Ectodermal cell (in vitro differentiated cells): Measurements from ENCODE around the gene ABTB2.

Source experiments
- H3K27ac ChIP-seq: 2 replicates; pipeline ENCODE4 v1.7.0; 2013; ENCODE audit warnings: mild to moderate bottlenecking, low read depth, low read length; ENCODE audit not compliant: insufficient read depth, poor library complexity, severe bottlenecking
- H3K27me3 ChIP-seq: 2 replicates; pipeline ENCODE4 v1.7.0; 2013; ENCODE audit warnings: mild to moderate bottlenecking, low read length; ENCODE audit not compliant: insufficient read depth, control insufficient read depth, poor library complexity, severe bottlenecking
- H3K36me3 ChIP-seq: one replicate; pipeline ENCODE4 v1.7.0; 2013; ENCODE audit warnings: low read length; ENCODE audit not compliant: control insufficient read depth, insufficient read depth
- H3K4me1 ChIP-seq: one replicate; pipeline ENCODE4 v1.7.0; 2013; ENCODE audit warnings: low read length; ENCODE audit not compliant: control insufficient read depth, insufficient read depth
- H3K4me3 ChIP-seq: 2 replicates; pipeline ENCODE4 v1.7.0; 2013; ENCODE audit warnings: low read depth, low read length, control low read depth; ENCODE audit not compliant: insufficient read depth
- H3K9me3 ChIP-seq: 2 replicates; pipeline ENCODE4 v1.7.0; 2013; ENCODE audit warnings: mild to moderate bottlenecking, low read length, moderate library complexity; ENCODE audit not compliant: control insufficient read depth
- WGBS, 2 experiments: methylation state at CpG; one replicate each; pipeline ENCODE4 v1.1.7; 2013; ENCODE audit warnings: missing lambda C conversion rate in 2 of 2; 5-methylcytosine and 5-hydroxymethylcytosine counted together

The ABTB2 gene

DNA sequence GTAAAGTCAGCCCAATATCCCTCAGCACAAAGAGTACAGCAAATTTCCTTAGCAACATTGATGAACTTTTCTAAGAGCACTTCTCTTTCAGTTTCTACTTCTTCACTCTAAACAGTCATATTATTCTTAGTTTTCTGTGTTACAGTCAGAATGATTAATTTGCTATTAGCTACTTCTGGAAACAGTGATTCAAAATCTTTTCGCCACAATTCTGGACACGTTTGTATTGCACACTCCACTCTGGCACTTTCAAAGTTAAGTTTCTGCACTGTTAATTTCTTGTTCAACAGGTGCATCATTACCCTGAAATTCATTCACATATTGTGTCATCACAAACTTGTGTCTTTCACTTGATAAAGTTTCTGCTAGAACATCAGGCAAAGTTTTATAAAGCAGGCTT is 22.5 kb downstream of the ABTB2 start:
- no peaks in the 10 kb centered on the region for H3K36me3 ChIP-seq
- no peaks in the 10 kb centered on the region for H3K9me3 ChIP-seq
- 93% methylated on average over 2 of the region's 2 CpGs for WGBS, 2 experiments
- no peak overlapping the region for H3K4me3 ChIP-seq
- H3K27me3 ChIP-seq, result no peaks in the 10 kb centered on the region
- H3K4me1 ChIP-seq, result no peaks in the 10 kb centered on the region
- H3K27ac ChIP-seq, result no peak overlapping the region

DNA sequence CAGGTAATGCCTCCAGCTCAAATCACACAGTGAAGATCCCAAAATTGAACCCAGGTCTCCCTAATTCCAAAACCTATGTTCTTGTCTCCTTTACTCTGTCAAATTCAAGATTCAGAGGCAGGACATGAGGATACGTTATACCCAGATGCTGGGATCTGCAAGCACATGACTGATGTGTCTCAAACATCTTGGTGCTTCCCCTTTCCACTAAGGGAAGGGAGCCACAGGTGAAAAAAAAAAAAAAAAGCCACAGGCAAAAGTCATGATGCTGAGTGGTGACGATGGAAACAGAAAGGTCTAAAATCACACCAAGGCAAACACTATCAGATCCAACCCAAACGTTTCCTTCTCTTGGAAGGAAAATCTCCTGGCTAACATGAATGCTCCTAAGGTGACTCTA is 24.0 kb downstream of the ABTB2 start:
- Histone ChIP-seq H3K4me3 (no peak overlapping the region), H3K9me3 (no peaks in the 10 kb centered on the region), H3K4me1 (no peaks in the 10 kb centered on the region), H3K27me3 (no peaks in the 10 kb centered on the region), H3K36me3 (no peaks in the 10 kb centered on the region), H3K27ac (no peak overlapping the region)
- 89 to 90% methylated on average over 3 of the region's 3 CpGs for WGBS, 2 experiments

GRCh38 chr11:34332524-34332923 is 25.3 kb downstream of the ABTB2 start:
- Histone ChIP-seq H3K36me3 (no peaks in the 10 kb centered on the region), H3K4me1 (no peaks in the 10 kb centered on the region), H3K4me3 (no peak overlapping the region), H3K9me3 (no peaks in the 10 kb centered on the region), H3K27me3 (no peaks in the 10 kb centered on the region), H3K27ac (no peak overlapping the region)
- 78% methylated on average over 3 of the region's 3 CpGs for WGBS, 2 experiments

- H3K9me3 ChIP-seq, result no peaks in the 10 kb centered on the region
- no peaks in the 10 kb centered on the region for H3K36me3 ChIP-seq
- WGBS, 2 experiments, result 93 to 97% methylated on average over 3 of the region's 3 CpGs
- H3K27ac ChIP-seq, result no peak overlapping the region
- H3K4me3 ChIP-seq, result no peak overlapping the region
- H3K4me1 ChIP-seq, result no peaks in the 10 kb centered on the region
- H3K27me3 ChIP-seq, result no peaks in the 10 kb centered on the region
These were observed 26.1 kb downstream of the ABTB2 start for GRCh38 chr11:34331736-34332135.

DNA sequence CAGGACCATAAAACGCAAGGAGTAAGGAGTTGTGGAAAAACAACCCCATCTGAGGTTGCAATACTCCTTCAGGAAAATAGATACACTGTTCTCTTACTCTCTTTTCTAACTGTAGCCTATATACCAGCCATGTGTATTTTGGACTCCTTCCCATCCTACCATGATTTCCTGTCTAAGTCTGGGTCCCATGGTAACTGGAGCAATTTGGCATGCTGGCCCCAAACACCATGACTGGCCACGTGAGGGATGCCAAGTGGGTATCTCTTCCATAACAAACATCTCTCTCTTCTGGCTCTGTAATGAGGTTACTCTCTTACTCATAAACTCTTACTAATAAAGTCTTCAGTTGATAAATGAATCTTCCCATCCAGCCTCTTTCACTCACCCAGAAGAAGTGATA is 26.5 kb downstream of the ABTB2 start:
- WGBS, 2 experiments, result 91 to 97% methylated on average over 2 of the region's 2 CpGs
- no peaks in the 10 kb centered on the region for H3K9me3 ChIP-seq
- H3K27ac ChIP-seq, result no peak overlapping the region
- no peak overlapping the region for H3K4me3 ChIP-seq
- no peaks in the 10 kb centered on the region for H3K27me3 ChIP-seq
- H3K36me3 ChIP-seq, result no peaks in the 10 kb centered on the region
- H3K4me1 ChIP-seq, result no peaks in the 10 kb centered on the region

DNA sequence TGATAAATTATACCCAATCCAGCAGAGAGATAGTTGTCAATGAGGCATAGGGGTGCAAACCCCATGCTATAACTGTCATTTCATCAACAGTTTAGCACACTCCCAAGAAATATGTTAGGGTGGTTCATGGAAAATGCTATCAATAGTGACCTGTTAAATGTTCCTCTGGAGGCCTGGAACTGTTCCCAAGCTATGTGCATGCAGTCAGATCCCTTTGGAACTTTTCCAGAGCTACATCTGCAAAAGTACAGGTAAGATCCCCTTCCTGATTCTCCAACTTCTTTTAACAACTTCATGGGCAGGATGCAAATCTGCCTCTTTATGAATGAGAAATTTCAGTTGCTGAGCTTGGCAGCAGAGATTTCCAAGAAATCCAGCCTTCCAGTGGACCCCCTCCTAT is 27.2 kb downstream of the ABTB2 start:
- H3K27ac ChIP-seq, result no peak overlapping the region
- no peak overlapping the region for H3K4me3 ChIP-seq
- no peaks in the 10 kb centered on the region for H3K36me3 ChIP-seq
- no peaks in the 10 kb centered on the region for H3K9me3 ChIP-seq
- no peaks in the 10 kb centered on the region for H3K4me1 ChIP-seq
- H3K27me3 ChIP-seq, result no peaks in the 10 kb centered on the region

DNA sequence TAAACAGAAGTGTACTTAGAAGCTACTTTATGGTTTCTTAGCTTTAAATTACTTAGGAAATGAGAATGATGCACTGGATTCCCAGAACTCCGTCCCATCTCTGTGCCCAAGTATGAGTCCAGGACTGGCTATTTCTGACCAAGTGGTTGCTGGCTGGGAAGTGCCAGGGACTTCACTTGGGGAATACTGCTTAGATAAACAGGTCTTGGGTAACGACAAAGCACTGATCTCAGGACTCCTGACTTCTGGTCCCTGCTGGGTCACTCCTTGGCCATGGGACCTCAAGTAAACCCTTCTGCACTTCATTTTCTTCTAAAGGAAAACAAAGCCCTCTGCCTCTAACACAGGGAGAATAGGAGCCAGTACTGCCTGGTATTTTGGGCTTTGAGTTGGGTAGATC is 27.9 kb downstream of the ABTB2 start:
- WGBS, 2 experiments, result 92 to 98% methylated on average over 2 of the region's 2 CpGs
- Histone ChIP-seq H3K9me3 (no peaks in the 10 kb centered on the region), H3K27me3 (no peaks in the 10 kb centered on the region), H3K27ac (no peak overlapping the region), H3K4me3 (no peak overlapping the region), H3K36me3 (no peaks in the 10 kb centered on the region), H3K4me1 (no peaks in the 10 kb centered on the region)

GRCh38 chr11:34328632-34328910 is 29.2 kb downstream of the ABTB2 start:
- 90 to 93% methylated on average over 4 of the region's 4 CpGs for WGBS, 2 experiments
- Histone ChIP-seq H3K9me3 (no peaks in the 10 kb centered on the region), H3K4me3 (no peak overlapping the region)

GRCh38 chr11:34327804-34328631 is 29.8 kb downstream of the ABTB2 start:
- Histone ChIP-seq H3K36me3 (no peaks in the 10 kb centered on the region), H3K27me3 (no peaks in the 10 kb centered on the region), H3K4me1 (no peaks in the 10 kb centered on the region), H3K4me3 (no peak overlapping the region), H3K27ac (no peak overlapping the region), H3K9me3 (no peaks in the 10 kb centered on the region)
- WGBS, 2 experiments, result 84 to 86% methylated on average over 7 of the region's 7 CpGs

More at GRCh38 chr11:34328632-34328910, 29.2 kb downstream of the ABTB2 start:
- Histone ChIP-seq H3K27ac (no peak overlapping the region), H3K27me3 (no peaks in the 10 kb centered on the region), H3K36me3 (no peaks in the 10 kb centered on the region), H3K4me1 (no peaks in the 10 kb centered on the region)

GRCh38 chr11:34324466-34324865 is 33.3 kb downstream of the ABTB2 start:
- whole genome bisulfite sequencing, 2 experiments, result 92 to 93% methylated on average over 3 of the region's 3 CpGs
- Histone ChIP-seq H3K36me3 (no peaks in the 10 kb centered on the region), H3K4me3 (no peak overlapping the region), H3K27me3 (no peaks in the 10 kb centered on the region), H3K27ac (no peak overlapping the region), H3K4me1 (no peaks in the 10 kb centered on the region), H3K9me3 (no peaks in the 10 kb centered on the region)

GRCh38 chr11:34323601-34324000 is 34.2 kb downstream of the ABTB2 start:
- Histone ChIP-seq H3K4me1 (no peaks in the 10 kb centered on the region), H3K27me3 (no peaks in the 10 kb centered on the region), H3K9me3 (no peaks in the 10 kb centered on the region), H3K36me3 (no peaks in the 10 kb centered on the region), H3K4me3 (no peak overlapping the region), H3K27ac (no peak overlapping the region)
- 70 to 100% methylated on average over 1 to 2 of the region's 2 CpGs for WGBS, 2 experiments
